Retina (tissue), 1 donor: ENCODE results near the gene UGT1A5.
"Not testable (repeated sequence)": the region's sequence is repeated elsewhere in the genome, so short reads cannot be mapped to it uniquely, and the experiment has no call there.

ENCODE experiments used
- DNase-seq: peaks from one replicate; pipeline ENCODE4 v3.0.0-alpha.2; 2016

The UGT1A5 gene

DNA sequence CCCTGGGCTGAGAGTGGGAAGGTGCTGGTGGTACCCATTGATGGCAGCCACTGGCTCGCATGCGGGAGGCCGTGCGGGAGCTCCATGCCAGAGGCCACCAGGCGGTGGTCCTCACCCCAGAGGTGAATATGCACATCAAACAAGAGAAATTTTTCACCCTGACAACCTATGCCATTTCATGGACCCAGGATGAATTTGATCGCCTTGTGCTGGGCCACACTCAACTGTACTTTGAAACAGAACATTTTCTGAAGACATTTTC, 34.5 kb downstream of the UGT1A5 start:
- DNase-seq, result no peak

- DNase-seq, result not testable (repeated sequence)
These were observed 38.0 kb downstream of the UGT1A5 start for GRCh38 chr2:233750689-233751088.

DNA sequence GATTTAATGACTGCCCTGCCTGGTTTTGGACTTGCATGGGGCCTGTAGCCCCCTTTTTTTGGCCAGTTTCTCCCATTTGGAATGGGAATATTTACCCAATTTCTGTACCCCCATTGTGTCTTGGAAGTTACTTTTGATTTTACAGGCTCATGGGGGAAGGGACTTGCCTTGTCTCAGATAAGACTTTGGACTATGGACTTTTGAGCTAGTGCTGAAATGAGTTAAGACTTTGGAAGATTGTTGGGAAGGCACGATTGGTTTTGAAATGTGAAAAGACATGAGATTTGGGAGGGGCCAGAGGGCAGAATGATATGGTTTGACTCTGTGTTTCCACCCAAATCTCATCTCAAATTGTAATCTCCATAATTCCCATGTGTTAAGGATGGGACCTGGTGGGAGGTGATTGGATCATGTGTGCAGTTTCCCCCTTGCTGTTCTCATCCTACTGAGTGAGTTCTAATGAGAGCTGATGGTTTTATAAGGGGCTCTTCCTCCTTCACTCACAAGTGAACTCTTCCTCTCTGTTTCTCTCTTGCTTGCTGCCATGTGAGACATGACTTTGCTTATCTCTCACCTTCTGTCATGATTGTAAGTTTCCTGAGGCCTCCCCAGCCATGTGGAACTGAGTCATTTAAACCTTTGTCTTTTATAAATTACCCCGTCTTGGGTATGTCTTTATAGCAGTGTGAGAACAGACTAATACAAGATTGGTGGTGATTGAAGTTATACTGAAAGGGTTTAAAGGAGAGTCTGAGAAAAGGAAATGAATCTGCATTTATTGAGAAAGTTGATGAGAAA, 38.7 kb downstream of the UGT1A5 start:
- not testable (repeated sequence) for DNase-seq

GRCh38 chr2:233754872-233755611, 42.3 kb downstream of the UGT1A5 start:
- no peak for DNase-seq

DNA sequence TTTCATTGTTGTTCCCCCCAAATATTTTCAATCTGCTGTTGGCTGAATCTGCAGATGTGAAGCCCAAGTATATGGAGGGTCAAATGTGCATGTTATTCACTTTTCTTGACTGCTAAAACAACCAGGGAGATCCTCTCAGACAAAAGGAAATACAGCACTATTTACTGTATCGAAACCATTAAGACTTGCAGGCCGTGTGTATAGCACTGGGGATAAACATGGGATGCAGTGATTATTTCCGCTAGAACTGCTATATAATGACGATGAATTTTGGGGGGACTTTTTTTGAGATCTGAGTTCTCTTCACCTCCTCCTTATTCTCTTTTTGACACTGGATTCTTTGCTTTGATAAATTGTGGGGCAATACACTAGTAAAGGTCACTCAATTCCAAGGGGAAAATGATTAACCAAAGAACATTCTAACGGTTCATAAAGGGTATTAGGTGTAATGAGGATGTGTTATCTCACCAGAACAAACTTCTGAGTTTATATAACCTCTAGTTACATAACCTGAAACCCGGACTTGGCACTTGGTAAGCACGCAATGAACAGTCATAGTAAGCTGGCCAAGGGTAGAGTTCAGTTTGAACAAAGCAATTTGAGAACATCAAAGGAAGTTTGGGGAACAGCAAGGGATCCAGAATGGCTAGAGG, 43.8 kb downstream of the UGT1A5 start:
- DNase-seq, result no peak

DNA sequence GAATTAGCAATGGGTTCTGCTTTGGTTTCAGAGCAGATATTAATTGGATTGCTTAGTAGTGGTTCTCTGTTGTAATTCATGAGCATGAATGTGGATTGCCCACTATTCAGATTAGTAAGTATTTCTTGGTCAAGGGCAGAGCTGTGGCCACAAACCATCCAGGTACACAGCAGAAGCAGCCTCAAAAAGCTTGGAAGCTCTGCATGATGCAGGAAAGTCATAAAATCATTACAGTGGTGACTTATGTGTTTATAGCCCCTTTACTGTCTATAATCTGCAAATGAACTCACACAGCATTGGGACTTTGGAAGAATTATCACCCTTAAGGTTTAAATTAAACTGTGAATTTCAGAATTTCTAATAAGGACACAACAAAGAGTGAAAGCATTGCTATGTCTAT, 45.4 kb downstream of the UGT1A5 start:
- DNase-seq, result no peak

- DNase-seq, result no peak
These were observed 46.1 kb downstream of the UGT1A5 start for GRCh38 chr2:233758849-233759248.

- no peak for DNase-seq
These were observed 47.3 kb downstream of the UGT1A5 start, which contains the start of gene UGT1A1 for GRCh38 chr2:233760043-233760442. UGT1A1 (plus strand) TSS chr2:233760270; CDS start chr2:233760288, 18 bp downstream.

DNA sequence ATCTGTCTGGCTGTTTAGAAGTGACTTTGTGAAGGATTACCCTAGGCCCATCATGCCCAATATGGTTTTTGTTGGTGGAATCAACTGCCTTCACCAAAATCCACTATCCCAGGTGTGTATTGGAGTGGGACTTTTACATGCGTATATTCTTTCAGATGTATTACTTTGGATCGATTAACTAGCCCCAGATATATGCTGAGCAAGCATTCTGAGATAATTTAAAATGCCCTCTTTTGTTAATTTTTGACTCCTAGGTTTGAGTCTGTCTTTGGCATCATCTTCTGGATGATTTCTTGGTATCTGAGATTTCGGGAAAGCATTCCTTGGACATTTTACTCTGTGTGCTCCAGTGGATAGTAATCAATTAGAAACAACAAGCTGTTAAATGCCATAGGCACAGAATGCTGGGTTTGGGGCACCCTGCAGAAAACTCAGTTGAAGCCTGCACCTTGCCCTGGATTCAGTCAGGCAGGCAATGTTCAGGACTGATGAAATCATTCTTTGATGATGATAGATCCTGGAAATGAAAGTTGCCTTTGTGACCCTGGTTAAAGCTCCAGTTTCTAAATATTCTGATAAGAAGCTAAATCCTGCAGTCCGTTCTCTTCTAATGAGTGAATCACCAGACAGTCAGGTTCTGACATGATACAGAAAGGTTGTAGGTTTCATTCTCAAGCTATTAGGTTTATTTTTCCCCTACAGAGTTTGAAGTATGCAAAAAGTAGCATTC, 48.5 kb downstream of the UGT1A5 start:
- no peak for DNase-seq

- DNase-seq, result no peak
These were observed 51.6 kb downstream of the UGT1A5 start for GRCh38 chr2:233764264-233764663.

DNA sequence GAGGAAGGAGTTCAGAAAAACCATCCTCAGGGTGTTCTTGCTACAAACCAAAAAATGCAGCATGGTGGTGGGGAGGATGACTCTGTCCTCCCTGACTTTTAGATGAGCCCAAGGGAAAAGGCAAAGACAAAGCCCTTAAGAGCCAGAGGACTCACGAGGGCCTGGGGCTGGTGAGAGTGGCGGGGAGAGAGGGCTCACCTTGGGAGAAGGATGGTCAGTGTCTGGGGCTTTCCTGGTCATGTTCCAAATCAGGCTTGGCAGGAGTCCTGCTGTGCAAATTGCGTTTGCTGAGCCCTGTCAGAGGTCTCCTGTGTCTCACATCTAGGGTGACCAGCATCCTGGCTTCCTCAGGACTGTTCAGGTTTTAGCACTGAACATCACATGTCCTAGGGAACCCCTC, 52.1 kb downstream of the UGT1A5 start:
- DNase-seq, result no peak

DNA sequence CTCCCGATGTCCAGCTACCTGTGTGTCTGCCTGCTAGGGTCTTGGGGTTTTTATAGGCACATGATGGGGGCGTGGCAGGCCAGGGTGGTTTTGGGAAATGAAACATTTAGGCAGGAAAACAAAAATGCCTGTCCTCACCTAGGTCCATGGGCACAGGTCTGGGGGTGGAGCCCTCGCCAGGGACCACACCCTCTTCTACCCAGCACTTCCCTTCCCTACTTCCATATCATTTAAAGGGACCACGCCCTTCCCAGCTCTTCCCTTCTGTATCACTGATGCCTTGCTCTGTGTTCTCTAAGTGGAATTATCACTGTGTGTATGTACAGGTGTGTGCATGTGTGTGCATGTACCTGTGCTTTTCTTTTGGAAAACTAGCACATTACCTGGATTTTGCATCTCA, 53.7 kb downstream of the UGT1A5 start:
- no peak for DNase-seq

DNA sequence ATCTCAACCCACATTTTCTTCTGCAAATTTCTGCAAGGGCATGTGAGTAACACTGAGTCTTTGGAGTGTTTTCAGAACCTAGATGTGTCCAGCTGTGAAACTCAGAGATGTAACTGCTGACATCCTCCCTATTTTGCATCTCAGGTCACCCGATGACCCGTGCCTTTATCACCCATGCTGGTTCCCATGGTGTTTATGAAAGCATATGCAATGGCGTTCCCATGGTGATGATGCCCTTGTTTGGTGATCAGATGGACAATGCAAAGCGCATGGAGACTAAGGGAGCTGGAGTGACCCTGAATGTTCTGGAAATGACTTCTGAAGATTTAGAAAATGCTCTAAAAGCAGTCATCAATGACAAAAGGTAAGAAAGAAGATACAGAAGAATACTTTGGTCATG, 55.4 kb downstream of the UGT1A5 start:
- DNase-seq, result no peak

DNA sequence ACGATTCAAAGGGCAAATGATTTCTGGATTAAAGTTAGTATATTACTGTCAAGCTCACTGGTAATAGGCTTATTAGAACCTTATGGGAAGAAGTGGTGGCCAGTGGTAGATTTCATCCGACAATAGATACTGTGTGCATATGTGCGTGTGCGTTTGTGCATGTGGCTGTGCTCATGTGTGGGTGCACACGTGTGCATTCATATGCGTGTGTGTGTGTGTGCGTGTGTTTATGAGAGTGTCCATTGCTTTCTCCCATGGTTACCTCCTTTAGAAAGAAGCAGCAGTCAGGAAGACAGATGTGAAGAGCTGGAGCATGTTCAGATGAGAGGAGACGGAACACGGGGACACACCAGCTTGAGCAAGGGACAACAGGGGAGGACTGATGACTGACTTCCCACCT, 56.6 kb downstream of the UGT1A5 start:
- DNase-seq, result no peak

DNA sequence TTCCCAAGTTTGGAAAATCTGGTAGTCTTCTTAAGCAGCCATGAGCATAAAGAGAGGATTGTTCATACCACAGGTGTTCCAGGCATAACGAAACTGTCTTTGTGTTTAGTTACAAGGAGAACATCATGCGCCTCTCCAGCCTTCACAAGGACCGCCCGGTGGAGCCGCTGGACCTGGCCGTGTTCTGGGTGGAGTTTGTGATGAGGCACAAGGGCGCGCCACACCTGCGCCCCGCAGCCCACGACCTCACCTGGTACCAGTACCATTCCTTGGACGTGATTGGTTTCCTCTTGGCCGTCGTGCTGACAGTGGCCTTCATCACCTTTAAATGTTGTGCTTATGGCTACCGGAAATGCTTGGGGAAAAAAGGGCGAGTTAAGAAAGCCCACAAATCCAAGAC, 59.4 kb downstream of the UGT1A5 start:
- no peak for DNase-seq

DNA sequence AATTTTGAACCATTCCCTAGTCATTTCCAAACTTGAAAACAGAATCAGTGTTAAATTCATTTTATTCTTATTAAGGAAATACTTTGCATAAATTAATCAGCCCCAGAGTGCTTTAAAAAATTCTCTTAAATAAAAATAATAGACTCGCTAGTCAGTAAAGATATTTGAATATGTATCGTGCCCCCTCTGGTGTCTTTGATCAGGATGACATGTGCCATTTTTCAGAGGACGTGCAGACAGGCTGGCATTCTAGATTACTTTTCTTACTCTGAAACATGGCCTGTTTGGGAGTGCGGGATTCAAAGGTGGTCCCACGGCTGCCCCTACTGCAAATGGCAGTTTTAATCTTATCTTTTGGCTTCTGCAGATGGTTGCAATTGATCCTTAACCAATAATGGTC, 59.9 kb downstream of the UGT1A5 start:
- DNase-seq, result no peak

DNA sequence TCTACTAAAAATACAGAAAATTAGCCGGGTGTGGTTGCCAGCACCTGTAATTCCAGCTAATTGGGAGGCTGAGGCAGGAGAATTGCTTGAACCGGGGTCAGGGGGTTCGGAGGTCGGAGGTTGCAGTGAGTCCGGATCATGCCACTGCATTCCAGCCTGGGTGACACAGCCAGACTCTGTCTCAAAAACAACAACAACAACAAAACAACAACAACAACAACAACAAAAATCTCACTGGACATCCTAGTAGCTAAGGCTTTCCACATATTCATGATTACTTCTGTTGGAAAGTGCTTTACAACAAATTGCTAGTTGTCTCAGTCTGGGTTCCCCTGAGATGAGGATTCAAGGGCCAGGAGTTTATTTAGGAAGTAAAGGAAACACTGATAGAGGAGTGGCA, 61.1 kb downstream of the UGT1A5 start:
- no peak for DNase-seq

DNA sequence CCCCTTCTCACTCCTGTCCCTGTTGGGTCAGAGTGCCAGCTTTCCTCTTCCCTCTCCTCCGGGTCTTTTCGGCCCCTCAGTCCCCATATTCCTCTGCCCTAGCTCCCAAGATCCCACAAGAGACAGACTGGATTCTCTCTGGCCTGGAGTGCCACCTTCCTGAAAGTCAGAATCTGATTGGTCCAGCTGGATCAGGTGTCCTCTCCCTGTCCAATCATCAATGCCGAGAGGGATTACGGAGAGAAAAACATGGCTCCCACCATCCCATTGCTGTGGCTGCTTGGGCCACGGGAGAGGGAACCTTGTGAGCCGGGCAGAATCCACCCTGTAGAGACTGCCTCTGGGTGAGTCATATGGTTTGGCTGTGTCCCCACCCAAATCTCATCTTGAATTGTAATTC, 62.7 kb downstream of the UGT1A5 start:
- DNase-seq, result no peak

- DNase-seq, result no peak
These were observed 65.3 kb downstream of the UGT1A5 start, which contains the start of gene MROH2A for GRCh38 chr2:233778030-233778429. MROH2A (plus strand) TSS chr2:233778330; CDS start chr2:233779359, 1,029 bp downstream.

DNA sequence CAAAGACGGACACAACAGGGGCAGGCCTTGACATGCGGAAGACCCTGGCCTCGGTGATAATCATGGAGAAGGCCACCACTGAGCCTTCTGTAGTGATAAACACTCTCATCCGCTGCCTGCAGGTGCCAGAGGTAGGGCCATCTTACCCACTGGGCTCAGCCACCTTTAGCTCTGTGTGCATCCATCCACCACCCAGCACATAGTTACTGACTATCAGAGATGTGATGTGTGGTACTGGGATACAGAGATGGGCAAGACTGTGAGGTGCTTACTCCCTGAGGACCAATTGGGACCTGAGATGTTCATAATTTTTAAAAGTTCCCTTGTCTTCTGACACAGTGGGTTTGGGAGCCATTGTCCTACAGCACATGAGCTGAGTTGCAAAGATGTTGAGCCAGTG, 67.0 kb downstream of the UGT1A5 start:
- no peak for DNase-seq

GRCh38 chr2:233780771-233781170, 68.1 kb downstream of the UGT1A5 start:
- no peak for DNase-seq

DNA sequence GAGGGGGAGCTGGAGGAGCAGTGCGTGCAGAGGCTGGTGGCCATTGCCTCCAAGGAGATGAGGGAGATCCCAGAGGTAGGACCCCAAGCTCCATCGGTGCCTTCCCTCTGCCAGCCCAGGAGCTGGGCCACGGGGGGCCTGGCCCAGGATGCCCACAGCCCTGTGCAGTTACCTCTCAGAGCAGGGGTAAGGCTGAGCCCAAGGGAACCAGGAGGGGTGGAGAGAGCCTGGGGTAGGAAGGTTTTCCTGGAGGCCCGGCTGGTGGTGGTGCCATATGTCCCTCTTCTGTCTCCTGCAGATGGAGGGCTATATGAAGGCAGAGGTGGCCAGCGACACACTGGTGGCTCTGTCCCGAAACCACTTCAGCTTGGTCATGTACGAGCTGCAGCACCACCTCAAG, 76.8 kb downstream of the UGT1A5 start:
- DNase-seq, result no peak

DNA sequence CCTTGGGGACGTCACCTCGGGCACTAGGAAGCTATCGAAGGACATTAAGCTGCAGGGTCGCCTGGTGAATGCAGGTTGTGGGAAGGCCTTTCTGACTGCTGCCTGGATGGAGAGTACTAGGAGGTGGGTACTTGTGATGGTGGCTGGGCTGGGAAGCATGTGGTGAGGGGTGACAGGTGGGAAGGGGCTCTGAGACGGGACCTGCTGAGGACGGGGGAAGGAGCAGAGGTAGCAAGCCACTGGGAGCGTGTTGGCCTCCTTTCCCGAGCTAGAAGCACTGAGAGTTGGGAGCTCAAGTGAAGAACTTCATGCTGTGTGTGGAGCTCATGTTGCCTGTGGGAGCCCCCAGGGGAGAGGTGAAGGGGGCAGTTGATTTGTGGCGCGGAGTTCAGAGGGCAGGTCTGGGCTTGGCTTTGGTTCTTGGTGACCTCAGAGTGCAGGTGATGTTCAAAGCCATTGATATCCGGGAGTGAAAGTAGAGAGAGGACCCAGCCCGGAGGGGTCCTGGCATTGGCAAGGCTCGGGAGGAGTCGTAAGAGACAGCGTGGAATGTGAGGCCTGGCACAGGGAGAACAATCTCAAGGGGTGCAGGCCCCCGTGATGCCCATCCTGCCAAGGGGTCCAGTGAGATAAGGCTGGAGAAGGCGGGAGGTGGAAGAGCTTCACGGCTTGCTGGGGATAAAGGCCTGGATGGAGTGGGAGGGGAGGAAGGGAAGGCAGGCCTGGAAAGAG, 78.6 kb downstream of the UGT1A5 start:
- DNase-seq, result no peak
